Upper lobe of left lung (tissue), 6 donors: Measurements from ENCODE around the gene BTG3. TPM values are rescaled to one million over a fixed set of nuclear protein-coding genes. Genes with fewer than 3 reads are reported as not detected.

ENCODE experiments used
- ATAC-seq, 2 donors: fragments of 200-7000 bp; cut with Tn5 transposase; one replicate each; pipeline ENCODE4 v1.9.1; 2022; ENCODE audit warnings: mild to moderate bottlenecking in 2 of 2, moderate library complexity in 2 of 2; ENCODE audit not compliant: low FRiP score in 2 of 2
- DNase-seq, 2 donors: peaks; one replicate each; pipeline ENCODE4 v3.0.0-alpha.2; 2019 to 2020
- H3K27ac ChIP-seq, 4 donors: fragments of 200-600 bp; sonication (generic); one replicate each; pipeline ENCODE4 v1.5.1; 2016 to 2019
- H3K27me3 ChIP-seq, 4 donors: fragments of 200-600 bp; sonication (generic); one replicate each; pipeline ENCODE4 v1.5.1; 2017 to 2019
- H3K36me3 ChIP-seq, 4 donors: fragments of 200-600 bp; sonication (generic); one replicate each; pipeline ENCODE4 v1.5.1; 2016 to 2019
- H3K4me1 ChIP-seq, 4 donors: fragments of 200-600 bp; sonication (generic); one replicate each; pipeline ENCODE4 v1.5.1; 2018 to 2019
- H3K4me3 ChIP-seq, 4 donors: fragments of 200-600 bp; sonication (generic); one replicate each; pipeline ENCODE4 v1.5.1; 2017 to 2019; ENCODE audit warnings: mild to moderate bottlenecking in 2 of 4, moderate library complexity in 1 of 4
- H3K9me3 ChIP-seq, 4 donors: fragments of 200-600 bp; sonication (generic); one replicate each; pipeline ENCODE4 v1.5.1; 2018 to 2019
- CTCF ChIP-seq, 6 experiments: fragments of 450-650 bp in 4 of 6; fragments of 200-600 bp in 2 of 6; sonication (generic) in 2 of 6; IDR thresholded peaks; one replicate each; pipeline ENCODE4 v1.5.1; 2016 to 2019; ENCODE audit warnings: antibody characterized with exemption in 6 of 6
- EP300 ChIP-seq, 4 donors: sonication (generic); formaldehyde crosslinking; IDR thresholded peaks; one replicate each; pipeline ENCODE4 v1.5.1; 2017; ENCODE audit warnings: antibody characterized with exemption in 4 of 4, control low read depth in 2 of 4
- POLR2A ChIP-seq, 4 donors: fragments of 450-650 bp; IDR thresholded peaks; one replicate each; pipeline ENCODE4 v1.5.1; 2016 to 2017; ENCODE audit warnings: antibody characterized with exemption in 4 of 4, mild to moderate bottlenecking in 2 of 4
- POLR2AphosphoS5 ChIP-seq, 2 donors: sonication (generic); formaldehyde crosslinking; IDR thresholded peaks; one replicate each; pipeline ENCODE4 v1.5.1; 2017; ENCODE audit warnings: antibody characterized with exemption in 2 of 2
- WGBS, 2 donors: methylation state at CpG; one replicate each; pipeline ENCODE4 v1.1.5; 2017 to 2018; 5-methylcytosine and 5-hydroxymethylcytosine counted together
- total RNA-seq, 6 donors: library from RNA; depleted of rRNA in 4 of 6; stranded (reverse); fragments of >200 nt in 4 of 6; gene quantifications; one replicate each; pipeline versions ENCODE4 v1.1.0 to v1.2.1, GENCODE V29; 2016 to 2021
- donor health status: DM: no; HTN: no; CAD: no; lungs with moderate emphysema.
- donor health status: DM: no; HTN: yes; CAD: no; lungs with severe emphysema.

The BTG3 gene
- total RNA-seq, 6 donors from 2014 or later = 50.7 to 189 (median 88.3) TPM

GRCh38 chr21:17650292-17650691 is 37.6 kb upstream of the BTG3 start:
- Histone ChIP-seq H3K36me3 (no peaks in the 10 kb centered on the region), H3K27me3 (no peaks in the 10 kb centered on the region), H3K4me1 (no peaks in the 10 kb centered on the region), H3K4me3 (no peak overlapping the region), H3K9me3 (no peaks in the 10 kb centered on the region), H3K27ac (no peak overlapping the region)
- DNase-seq = no peak
- WGBS, 2 donors = 65 to 71% methylated on average over 1 of the region's 1 CpG
- no peak for ATAC-seq
- TF ChIP-seq CTCF (IDR thresholded peaks at IDR 0.05) (no peak), POLR2AphosphoS5 (IDR thresholded peaks at IDR 0.05) (no peak), EP300 (IDR thresholded peaks at IDR 0.05) (no peak), POLR2A (IDR thresholded peaks at IDR 0.05) (no peak)

DNA sequence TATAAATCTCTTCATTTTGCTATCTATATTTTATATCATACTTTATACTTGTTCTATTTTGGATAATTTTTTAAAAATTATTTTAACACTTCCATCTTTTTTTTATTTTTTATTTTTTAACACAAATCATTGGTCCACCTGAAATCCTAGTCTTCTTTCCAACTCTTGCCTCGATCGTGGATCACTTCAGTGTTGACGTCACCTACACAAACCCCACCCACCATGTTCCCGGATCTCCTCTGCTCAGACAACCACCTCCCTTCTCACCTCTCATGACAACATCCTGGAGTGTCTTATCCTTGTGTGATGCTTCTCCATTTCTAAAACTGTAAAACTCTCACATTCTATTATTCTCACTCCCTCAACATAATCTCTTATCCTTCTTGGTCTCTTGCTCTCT is 34.1 kb upstream of the BTG3 start:
- ATAC-seq (no peak), DNase-seq (no peak)
- Histone ChIP-seq H3K4me3 (no peak overlapping the region), H3K27ac (no peak overlapping the region), H3K27me3 (no peaks in the 10 kb centered on the region), H3K36me3 (no peaks in the 10 kb centered on the region), H3K9me3 (no peaks in the 10 kb centered on the region), H3K4me1 (no peaks in the 10 kb centered on the region)
- 83 to 94% methylated on average over 4 of the region's 4 CpGs for WGBS, 2 donors
- TF ChIP-seq POLR2A (IDR thresholded peaks at IDR 0.05) (no peak), EP300 (IDR thresholded peaks at IDR 0.05) (no peak), POLR2AphosphoS5 (IDR thresholded peaks at IDR 0.05) (no peak), CTCF (IDR thresholded peaks at IDR 0.05) (no peak)

GRCh38 chr21:17644186-17644585 is 31.5 kb upstream of the BTG3 start:
- no peaks in the 10 kb centered on the region for H3K4me1 ChIP-seq
- DNase-seq = no peak
- H3K4me3 ChIP-seq = no peak overlapping the region
- H3K9me3 ChIP-seq = peaks cover 0 to 6% (median 0%) of the 10 kb centered on the region in 4 donors
- no peaks in the 10 kb centered on the region for H3K36me3 ChIP-seq
- no peak overlapping the region for H3K27ac ChIP-seq
- no peak for ATAC-seq
- TF ChIP-seq EP300 (IDR thresholded peaks at IDR 0.05) (no peak), POLR2A (IDR thresholded peaks at IDR 0.05) (no peak), POLR2AphosphoS5 (IDR thresholded peaks at IDR 0.05) (no peak), CTCF (IDR thresholded peaks at IDR 0.05) (no peak)
- H3K27me3 ChIP-seq = no peaks in the 10 kb centered on the region

DNA sequence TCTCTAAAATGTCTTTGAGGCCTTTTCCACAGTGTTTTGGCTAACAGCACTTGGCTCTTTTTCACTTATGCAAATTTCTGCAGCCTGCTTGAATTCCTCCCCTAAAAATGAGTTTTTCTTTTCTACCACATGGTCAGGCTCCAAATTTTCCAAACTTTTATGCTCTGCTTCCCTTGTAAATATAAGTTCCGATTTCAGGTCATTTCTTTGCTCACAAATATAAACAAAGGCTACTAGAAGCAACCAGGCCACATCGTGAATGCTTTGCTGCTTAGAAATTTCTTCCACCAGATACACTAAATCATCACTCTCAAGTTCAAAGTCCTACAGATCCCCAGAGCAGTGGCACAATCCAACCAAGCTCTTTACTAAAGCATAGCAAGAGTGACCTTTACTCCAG is 28.1 kb upstream of the BTG3 start:
- Histone ChIP-seq H3K27me3 (no peaks in the 10 kb centered on the region), H3K4me3 (no peak overlapping the region), H3K9me3 (peaks cover 0 to 6% (median 0%) of the 10 kb centered on the region in 4 donors), H3K27ac (no peak overlapping the region), H3K36me3 (no peaks in the 10 kb centered on the region), H3K4me1 (no peaks in the 10 kb centered on the region)
- no peak for TF ChIP-seq CTCF (IDR thresholded peaks at IDR 0.05)
- no peak for TF ChIP-seq POLR2A (IDR thresholded peaks at IDR 0.05)
- no peak for TF ChIP-seq POLR2AphosphoS5 (IDR thresholded peaks at IDR 0.05)
- TF ChIP-seq EP300 (IDR thresholded peaks at IDR 0.05) = no peak
- DNase-seq (no peak), ATAC-seq (no peak)
- 85 to 89% methylated on average over 2 of the region's 2 CpGs for WGBS, 2 donors

DNA sequence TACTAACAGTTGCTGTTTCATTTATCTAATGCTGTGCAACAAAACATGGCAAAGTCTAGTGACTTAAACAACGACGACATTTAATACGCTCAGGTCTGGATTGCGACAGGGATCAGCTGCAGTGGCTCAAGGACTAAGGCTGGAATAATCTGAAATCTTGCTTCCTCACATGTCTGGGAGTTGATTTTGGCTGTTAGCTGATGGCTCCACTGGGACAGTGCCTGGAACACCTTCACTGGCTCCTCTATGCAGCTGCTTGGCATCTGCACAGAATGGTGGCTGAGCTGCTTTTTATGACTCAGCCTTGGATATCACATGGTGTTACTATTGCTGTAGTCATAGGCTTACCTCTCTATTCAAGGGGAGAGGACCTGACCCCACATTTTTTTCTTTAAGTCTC is 24.0 kb upstream of the BTG3 start:
- Histone ChIP-seq H3K9me3 (peaks cover 0 to 6% (median 0%) of the 10 kb centered on the region in 4 donors), H3K27me3 (no peaks in the 10 kb centered on the region), H3K27ac (no peak overlapping the region), H3K36me3 (no peaks in the 10 kb centered on the region), H3K4me1 (no peaks in the 10 kb centered on the region), H3K4me3 (no peak overlapping the region)
- ATAC-seq (no peak), DNase-seq (no peak)
- 82 to 92% methylated on average over 4 of the region's 4 CpGs for WGBS, 2 donors
- TF ChIP-seq POLR2A (IDR thresholded peaks at IDR 0.05) (no peak), EP300 (IDR thresholded peaks at IDR 0.05) (no peak)
